Stomach (tissue), 9 donors: ENCODE results near the gene MICAL2. TPM values are rescaled to one million over a fixed set of nuclear protein-coding genes. Genes with fewer than 3 reads are reported as not detected.
A peak's percentile ranks its signal among the peaks of the same experiment; 100 is the strongest.

Experiments
- DNase-seq, 2 donors: peaks; one replicate each; pipeline versions ENCODE4 v3.0.0 to v3.0.0-alpha.2; 2013 to 2019
- H3K27ac ChIP-seq, 5 donors: fragments of 200-600 bp in 4 of 5; sonication (generic) in 4 of 5; one replicate each; pipeline ENCODE4 v1.5.1; 2013 to 2019; ENCODE audit warnings: mild to moderate bottlenecking in 1 of 5, moderate library complexity in 1 of 5
- H3K27me3 ChIP-seq, 3 donors: fragments of 200-600 bp; sonication (generic); one replicate each; pipeline ENCODE4 v1.5.1; 2017 to 2019; ENCODE audit warnings: mixed run types in 1 of 3
- H3K36me3 ChIP-seq, 4 donors: fragments of 200-600 bp; sonication (generic); 1 replicate in 3 of 4; 2 replicates in 1 of 4; pipeline ENCODE4 v1.5.1; 2016 to 2019
- H3K4me1 ChIP-seq, 4 donors: fragments of 200-600 bp; sonication (generic); one replicate each; pipeline ENCODE4 v1.5.1; 2016 to 2019
- H3K4me3 ChIP-seq, 4 donors: fragments of 200-600 bp; sonication (generic) in 3 of 4; one replicate each; pipeline ENCODE4 v1.5.1; 2016 to 2019; ENCODE audit warnings: mild to moderate bottlenecking in 1 of 4
- H3K9me3 ChIP-seq, 4 donors: fragments of 200-600 bp; sonication (generic); one replicate each; pipeline ENCODE4 v1.5.1; 2016 to 2019
- CTCF ChIP-seq, 7 experiments: fragments of 450-650 bp in 4 of 7; fragments of 200-600 bp in 3 of 7; sonication (generic) in 3 of 7; IDR thresholded peaks; one replicate each; pipeline ENCODE4 v1.5.1; 2016 to 2019; ENCODE audit warnings: antibody characterized with exemption in 7 of 7, control low read depth in 2 of 7, mild to moderate bottlenecking in 1 of 7
- EP300 ChIP-seq: sonication (generic); formaldehyde crosslinking; IDR thresholded peaks from one replicate; pipeline ENCODE4 v1.6.1; 2017; ENCODE audit warnings: antibody characterized with exemption
- POLR2A ChIP-seq, 4 donors: fragments of 450-650 bp; IDR thresholded peaks; one replicate each; pipeline ENCODE4 v1.6.1; 2016; ENCODE audit warnings: antibody characterized with exemption in 4 of 4, control low read depth in 2 of 4, mild to moderate bottlenecking in 1 of 4, moderate library complexity in 1 of 4
- POLR2AphosphoS5 ChIP-seq, 3 donors: sonication (generic); formaldehyde crosslinking; IDR thresholded peaks; one replicate each; pipeline ENCODE4 v1.6.1; 2016; ENCODE audit warnings: antibody characterized with exemption in 3 of 3
- WGBS, 5 donors: extraction: QIAGEN DNeasy Blood & Tissue Kit in 3 of 5; methylation state at CpG; one replicate each; pipeline versions ENCODE4 v1.1.5 to v1.1.7; 2013 to 2018; 5-methylcytosine and 5-hydroxymethylcytosine counted together
- intact Hi-C: fragments of 100-400 bp; cut with DNase I; formaldehyde crosslinking; loops from one replicate; pipeline ENCODE4 v1.15.1; 2023; ENCODE audit warnings: low total_unique reads
- polyA plus RNA-seq, 3 donors: library from polyadenylated mRNA; stranded (reverse); fragments of 200-250 nt; gene quantifications; one replicate each; pipeline ENCODE4 v1.2.3, GENCODE V29; 2013
- total RNA-seq, 5 donors: library from RNA; depleted of rRNA; stranded (reverse); fragments of >200 nt; gene quantifications; one replicate each; pipeline versions ENCODE4 v1.1.0 to v1.2.3, GENCODE V29; 2014 to 2016
- donor health status: healthy with polysubstance abuse.
- donor health status: Bipolar disorder and iron deficiency.
- donor health status: healthy.

The MICAL2 gene
- total and polyA plus RNA-seq, 8 donors: 11.2 to 165 (median 83.3) TPM

GRCh38 chr11:12163181-12163941 lies 53.0 kb downstream of the MICAL2 start:
- DNase-seq: peak in 1 of 2 donors; percentile 67
- intact Hi-C loops: no loop called here
- WGBS, 5 donors: 74 to 89% (median 78%) methylated on average over 13 of the region's 13 CpGs
- no peaks in the 10 kb centered on the region for H3K9me3 ChIP-seq
- peaks cover 32 to 91% (median 72%) of the 10 kb centered on the region in 4 donors for H3K4me1 ChIP-seq
- H3K27ac ChIP-seq: peak overlapping the region in 4 of 5 donors; percentile 85 to 91 (median 87)
- TF ChIP-seq EP300: no peak
- TF ChIP-seq CTCF (IDR thresholded peaks at IDR 0.05): no peak
- no peak for TF ChIP-seq POLR2A (IDR thresholded peaks at IDR 0.05)
- peak in 2 of 3 donors; percentile 42 to 76 for TF ChIP-seq POLR2AphosphoS5 (IDR thresholded peaks at IDR 0.05)
- H3K4me3 ChIP-seq: no peak overlapping the region
- H3K27me3 ChIP-seq: no peaks in the 10 kb centered on the region
- peaks cover 16 to 44% (median 30%) of the 10 kb centered on the region in 4 donors for H3K36me3 ChIP-seq

- Histone ChIP-seq H3K4me1 (peaks cover 24 to 82% (median 63%) of the 10 kb centered on the region in 4 donors), H3K27me3 (no peaks in the 10 kb centered on the region), H3K27ac (peak overlapping the region in 4 of 5 donors; percentile 85 to 91 (median 87)), H3K36me3 (peaks cover 16 to 44% (median 30%) of the 10 kb centered on the region in 4 donors), H3K9me3 (no peaks in the 10 kb centered on the region), H3K4me3 (no peak overlapping the region)
- no peak for TF ChIP-seq EP300
- TF ChIP-seq CTCF (IDR thresholded peaks at IDR 0.05): no peak
- TF ChIP-seq POLR2A (IDR thresholded peaks at IDR 0.05): no peak
- TF ChIP-seq POLR2AphosphoS5 (IDR thresholded peaks at IDR 0.05): no peak
- 83 to 89% (median 87%) methylated on average over 9 of the region's 9 CpGs for WGBS, 5 donors
- intact Hi-C loops: no loop called here
- DNase-seq: no peak
Measured at GRCh38 chr11:12164061-12165014, 53.9 kb downstream of the MICAL2 start.

- no peak for TF ChIP-seq EP300
- TF ChIP-seq POLR2A (IDR thresholded peaks at IDR 0.05): no peak
- no peak for TF ChIP-seq CTCF (IDR thresholded peaks at IDR 0.05)
- no peak for TF ChIP-seq POLR2AphosphoS5 (IDR thresholded peaks at IDR 0.05)
- no peak overlapping the region for H3K4me3 ChIP-seq
- no peaks in the 10 kb centered on the region for H3K27me3 ChIP-seq
- peaks cover 16 to 44% (median 30%) of the 10 kb centered on the region in 4 donors for H3K36me3 ChIP-seq
- DNase-seq: no peak
- intact Hi-C loops: no loop called here
- WGBS, 5 donors: 58 to 79% (median 73%) methylated on average over 8 of the region's 8 CpGs
- H3K27ac ChIP-seq: peak overlapping the region in 3 of 5 donors; percentile 19 to 91 (median 89)
- no peaks in the 10 kb centered on the region for H3K9me3 ChIP-seq
- H3K4me1 ChIP-seq: peaks cover 14 to 80% (median 56%) of the 10 kb centered on the region in 4 donors
Measured at GRCh38 chr11:12165237-12165875, 55.0 kb downstream of the MICAL2 start.
